H9 (cell line): ENCODE measurements around the gene STMN3. TPM values are rescaled to one million over a fixed set of nuclear protein-coding genes. Genes with fewer than 3 reads are reported as not detected.
"Not testable (repeated sequence)": the region's sequence is repeated elsewhere in the genome, so short reads cannot be mapped to it uniquely, and the experiment has no call there.

Experiments
- DNase-seq: peaks from one replicate; pipeline ENCODE4 v3.0.0-alpha.2; 2017
- H2AFZ ChIP-seq: one replicate; pipeline ENCODE4 v1.6.1; 2013; ENCODE audit warnings: mild to moderate bottlenecking, low read length, control low read depth, moderate library complexity
- H2AK5ac ChIP-seq: 2 replicates; pipeline ENCODE4 v1.6.1; 2013; ENCODE audit warnings: low read length, control low read depth, mixed read lengths; ENCODE audit not compliant: insufficient read length
- H2BK120ac ChIP-seq: one replicate; pipeline ENCODE4 v1.6.1; 2013; ENCODE audit warnings: low read depth, mild to moderate bottlenecking, low read length, control low read depth, inconsistent platforms; ENCODE audit not compliant: poor library complexity, severe bottlenecking
- H2BK12ac ChIP-seq: 2 replicates; pipeline ENCODE4 v1.6.1; 2013; ENCODE audit warnings: low read length, control low read depth, mixed read lengths, low read depth; ENCODE audit not compliant: insufficient read length
- H2BK15ac ChIP-seq: 2 replicates; pipeline ENCODE4 v1.6.1; 2013; ENCODE audit warnings: low read depth, low read length, control low read depth
- H2BK20ac ChIP-seq: one replicate; pipeline ENCODE4 v1.6.1; 2013; ENCODE audit warnings: low read depth, mild to moderate bottlenecking, low read length, control low read depth, inconsistent platforms; ENCODE audit not compliant: poor library complexity, severe bottlenecking
- H2BK5ac ChIP-seq: 2 replicates; pipeline ENCODE4 v1.6.1; 2013; ENCODE audit warnings: low read length, control low read depth, mixed read lengths; ENCODE audit not compliant: insufficient read length
- H3K14ac ChIP-seq: 2 replicates; pipeline ENCODE4 v1.6.1; 2013; ENCODE audit warnings: low read length, control low read depth; ENCODE audit not compliant: insufficient read depth
- H3K18ac ChIP-seq: 2 replicates; pipeline ENCODE4 v1.6.1; 2013; ENCODE audit warnings: low read depth, mild to moderate bottlenecking, mixed read lengths, low read length, control low read depth; ENCODE audit not compliant: insufficient read length
- H3K23ac ChIP-seq: 2 replicates; pipeline ENCODE4 v1.6.1; 2013; ENCODE audit warnings: low read length, control low read depth, mixed read lengths, low read depth; ENCODE audit not compliant: insufficient read length
- H3K23me2 ChIP-seq: 2 replicates; pipeline ENCODE4 v1.6.1; 2013; ENCODE audit warnings: low read depth, mild to moderate bottlenecking, mixed read lengths, low read length, control low read depth; ENCODE audit not compliant: insufficient read length, poor library complexity, severe bottlenecking
- H3K27ac ChIP-seq: 2 replicates; pipeline ENCODE4 v1.5.1; 2013; ENCODE audit warnings: low read length, control low read depth, mixed read lengths, low read depth; ENCODE audit not compliant: insufficient read length
- H3K27me3 ChIP-seq: 2 replicates; pipeline ENCODE4 v1.6.1; 2013; ENCODE audit warnings: low read length, control low read depth, inconsistent platforms; ENCODE audit not compliant: insufficient read depth
- H3K4ac ChIP-seq: 2 replicates; pipeline ENCODE4 v1.6.1; 2013; ENCODE audit warnings: low read depth, mild to moderate bottlenecking, control low read depth, inconsistent platforms, low read length, moderate library complexity
- H3K4me1 ChIP-seq: 2 replicates; pipeline ENCODE4 v1.6.1; 2013; ENCODE audit warnings: low read length, control low read depth, inconsistent platforms; ENCODE audit not compliant: insufficient read depth
- H3K4me2 ChIP-seq: 2 replicates; pipeline ENCODE4 v1.6.1; 2013; ENCODE audit warnings: low read length, control low read depth, mixed read lengths; ENCODE audit not compliant: insufficient read length, insufficient read depth
- H3K56ac ChIP-seq: 2 replicates; pipeline ENCODE4 v1.6.1; 2013; ENCODE audit warnings: low read depth, mild to moderate bottlenecking, mixed read lengths, low read length, control low read depth; ENCODE audit not compliant: insufficient read length
- H3K79me1 ChIP-seq: 2 replicates; pipeline ENCODE4 v1.6.1; 2013; ENCODE audit warnings: low read depth, mild to moderate bottlenecking, moderate library complexity, low read length, control low read depth, inconsistent platforms; ENCODE audit not compliant: insufficient read depth, poor library complexity, severe bottlenecking
- H3K79me2 ChIP-seq: 2 replicates; pipeline ENCODE4 v1.6.1; 2013; ENCODE audit warnings: low read length, control low read depth, inconsistent platforms; ENCODE audit not compliant: insufficient read depth
- H3K9ac ChIP-seq: 2 replicates; pipeline ENCODE4 v1.6.1; 2013; ENCODE audit warnings: low read length, control low read depth, mixed read lengths; ENCODE audit not compliant: insufficient read length; ENCODE audit errors: extremely low read depth
- H3K9me3 ChIP-seq: one replicate; pipeline ENCODE4 v1.6.1; 2013; ENCODE audit warnings: low read depth, low read length, inconsistent platforms; ENCODE audit not compliant: control insufficient read depth
- H3T11ph ChIP-seq: one replicate; pipeline ENCODE4 v1.6.1; 2013; ENCODE audit warnings: mild to moderate bottlenecking, low read length, control low read depth, inconsistent platforms
- H4K20me1 ChIP-seq: one replicate; pipeline ENCODE4 v1.6.1; 2013; ENCODE audit not compliant: control insufficient read depth, insufficient read length, insufficient read depth
- H4K5ac ChIP-seq: 2 replicates; pipeline ENCODE4 v1.6.1; 2013; ENCODE audit warnings: low read depth, mild to moderate bottlenecking, mixed read lengths, low read length, control low read depth; ENCODE audit not compliant: insufficient read length
- H4K8ac ChIP-seq: replicated peaks from 2 replicates; pipeline ENCODE4 v1.6.1; 2013; ENCODE audit warnings: low read length, control low read depth, mixed read lengths, low read depth; ENCODE audit not compliant: insufficient read length
- H4K91ac ChIP-seq: 2 replicates; pipeline ENCODE4 v1.6.1; 2013; ENCODE audit warnings: low read depth, mild to moderate bottlenecking, moderate library complexity, mixed read lengths, low read length, control low read depth; ENCODE audit not compliant: insufficient read length
- H3K27ac Mint-ChIP-seq, 3 experiments: 2 replicates in 2 of 3; 3 replicates in 1 of 3; pipeline ENCODE4 v1.8.0; 2020 to 2021; ENCODE audit warnings: mixed read lengths in 3 of 3, mild to moderate bottlenecking in 1 of 3, moderate library complexity in 1 of 3
- H3K27me3 Mint-ChIP-seq: 2 replicates; pipeline ENCODE4 v1.8.0; 2021; ENCODE audit warnings: low read depth, mild to moderate bottlenecking, moderate library complexity, mixed read lengths
- H3K36me3 Mint-ChIP-seq, 3 experiments: 2 replicates in 2 of 3; 3 replicates in 1 of 3; pipeline ENCODE4 v1.8.0; 2020 to 2021; ENCODE audit warnings: low read depth in 3 of 3, mixed read lengths in 3 of 3; ENCODE audit not compliant: insufficient read depth in 1 of 3
- H3K4me1 Mint-ChIP-seq, 2 experiments: 2 replicates each; pipeline ENCODE4 v1.8.0; 2020; ENCODE audit warnings: mixed read lengths in 2 of 2
- H3K4me3 Mint-ChIP-seq, 2 experiments: 2 replicates in 1 of 2; 3 replicates in 1 of 2; pipeline ENCODE4 v1.8.0; 2020 to 2021; ENCODE audit warnings: mild to moderate bottlenecking in 2 of 2, mixed read lengths in 2 of 2, moderate library complexity in 1 of 2
- H3K9me3 Mint-ChIP-seq, 2 experiments: 2 replicates in 1 of 2; 3 replicates in 1 of 2; pipeline ENCODE4 v1.8.0; 2020; ENCODE audit warnings: mild to moderate bottlenecking in 2 of 2, mixed read lengths in 2 of 2, moderate library complexity in 1 of 2
- WGBS: extraction: QIAGEN DNeasy Blood & Tissue Kit; methylation state at CpG from one replicate; pipeline ENCODE4 v1.1.7; 2013; ENCODE audit warnings: missing lambda C conversion rate, low lambda C conversion rate, mixed read lengths; ENCODE audit not compliant: insufficient read length; ENCODE audit errors: extremely low coverage; 5-methylcytosine and 5-hydroxymethylcytosine counted together
- total RNA-seq: library from RNA; stranded (reverse); gene quantifications from 2 replicates; pipeline ENCODE4 v1.2.1, GENCODE V29; 2021
- TF ChIP-seq, protein P1 (sequence below): fragments of 200-600 bp; sonication (generic); conservative IDR thresholded peaks from 3 replicates; pipeline ENCODE4 v1.8.0; 2021; ENCODE audit warnings: antibody characterized with exemption, mild to moderate bottlenecking

The STMN3 gene
- total RNA-seq, 1 experiment from 2014 or later, result 54.0 TPM

DNA sequence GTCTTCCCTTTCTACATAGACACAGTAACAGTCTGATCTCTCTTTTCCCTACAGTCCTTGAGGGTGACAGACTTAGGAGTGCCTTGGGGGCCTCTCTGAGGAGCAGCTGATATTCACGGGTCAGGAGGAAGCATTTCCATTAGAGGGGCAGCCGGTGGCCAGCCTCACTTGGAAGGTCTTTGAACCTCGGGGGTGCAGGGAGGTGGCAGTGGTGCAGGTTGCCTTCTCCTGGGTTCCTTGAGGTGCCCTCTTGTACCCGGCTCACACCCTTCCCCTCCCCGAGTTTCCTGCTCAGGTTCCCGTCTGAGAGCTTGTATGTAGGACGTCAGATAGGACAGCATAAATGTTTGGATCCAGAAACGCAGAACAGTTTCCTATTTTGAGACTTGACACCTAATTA is 7.4 kb upstream of the STMN3 start:
- peaks cover 12 to 37% (median 29%) of the 10 kb centered on the region in 3 experiments for H3K36me3 Mint-ChIP-seq
- Histone ChIP-seq H3K14ac (no peak overlapping the region), H2AFZ (no peak overlapping the region), H3K27ac (no peak overlapping the region), H3K9ac (no peak overlapping the region), H4K8ac (no peak overlapping the region), H2BK5ac (no peak overlapping the region), H2BK120ac (no peak overlapping the region), H3K79me1 (no peaks in the 10 kb centered on the region), H3K56ac (no peak overlapping the region), H3K4me2 (no peak overlapping the region), H3K18ac (no peak overlapping the region), H4K20me1 (no peaks in the 10 kb centered on the region), H2BK12ac (no peak overlapping the region), H4K91ac (no peak overlapping the region), H2BK20ac (no peak overlapping the region), H3K23me2 (peaks cover 7% of the 10 kb centered on the region), H3K79me2 (no peaks in the 10 kb centered on the region), H3T11ph (no peak overlapping the region), H2AK5ac (no peak overlapping the region), H4K5ac (no peak overlapping the region), H3K4me1 (no peaks in the 10 kb centered on the region; the same call in 1 of the 2 replicates), H2BK15ac (no peak overlapping the region), H3K4ac (no peak overlapping the region), H3K27me3 (no peaks in the 10 kb centered on the region; the same call in 1 of the 2 replicates), H3K9me3 (no peaks in the 10 kb centered on the region), H3K23ac (no peak overlapping the region)
- peaks cover 7 to 20% of the 10 kb centered on the region in 2 experiments for H3K4me1 Mint-ChIP-seq
- H3K27me3 Mint-ChIP-seq, result no peaks in the 10 kb centered on the region
- TF ChIP-seq, protein P1, sequence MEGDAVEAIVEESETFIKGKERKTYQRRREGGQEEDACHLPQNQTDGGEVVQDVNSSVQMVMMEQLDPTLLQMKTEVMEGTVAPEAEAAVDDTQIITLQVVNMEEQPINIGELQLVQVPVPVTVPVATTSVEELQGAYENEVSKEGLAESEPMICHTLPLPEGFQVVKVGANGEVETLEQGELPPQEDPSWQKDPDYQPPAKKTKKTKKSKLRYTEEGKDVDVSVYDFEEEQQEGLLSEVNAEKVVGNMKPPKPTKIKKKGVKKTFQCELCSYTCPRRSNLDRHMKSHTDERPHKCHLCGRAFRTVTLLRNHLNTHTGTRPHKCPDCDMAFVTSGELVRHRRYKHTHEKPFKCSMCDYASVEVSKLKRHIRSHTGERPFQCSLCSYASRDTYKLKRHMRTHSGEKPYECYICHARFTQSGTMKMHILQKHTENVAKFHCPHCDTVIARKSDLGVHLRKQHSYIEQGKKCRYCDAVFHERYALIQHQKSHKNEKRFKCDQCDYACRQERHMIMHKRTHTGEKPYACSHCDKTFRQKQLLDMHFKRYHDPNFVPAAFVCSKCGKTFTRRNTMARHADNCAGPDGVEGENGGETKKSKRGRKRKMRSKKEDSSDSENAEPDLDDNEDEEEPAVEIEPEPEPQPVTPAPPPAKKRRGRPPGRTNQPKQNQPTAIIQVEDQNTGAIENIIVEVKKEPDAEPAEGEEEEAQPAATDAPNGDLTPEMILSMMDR, result no peak
- no peak for DNase-seq
- H3K9me3 Mint-ChIP-seq, result no peaks in the 10 kb centered on the region
- no CpG with 5 or more reads among the region's 8 CpGs for WGBS
- H3K27ac Mint-ChIP-seq, result no peak overlapping the region
- H3K4me3 Mint-ChIP-seq, result peak overlapping the region; percentile 17 to 38; a peak in 3 of 5 replicates

GRCh38 chr20:63660174-63660573 is 7.0 kb upstream of the STMN3 start:
- H4K91ac ChIP-seq, H4K5ac ChIP-seq, H2AFZ ChIP-seq, H2BK5ac ChIP-seq, H3K27ac Mint-ChIP-seq, H3K27ac ChIP-seq, H3K27me3 Mint-ChIP-seq, DNase-seq, H2BK12ac ChIP-seq, H3K23ac ChIP-seq, H3K9me3 ChIP-seq, H4K8ac ChIP-seq, H3K4me2 ChIP-seq, H3K18ac ChIP-seq, H3T11ph ChIP-seq, H3K14ac ChIP-seq, H2BK120ac ChIP-seq, H3K79me1 ChIP-seq, H3K4me1 ChIP-seq, H3K79me2 ChIP-seq, H3K56ac ChIP-seq, H2BK20ac ChIP-seq, H3K23me2 ChIP-seq, H4K20me1 ChIP-seq, H3K27me3 ChIP-seq, H3K9ac ChIP-seq, H2BK15ac ChIP-seq, H3K4ac ChIP-seq, H2AK5ac ChIP-seq, H3K9me3 Mint-ChIP-seq: not testable (repeated sequence)
- Mint-ChIP-seq H3K4me1 (peaks cover 7 to 20% of the 10 kb centered on the region in 2 experiments), H3K4me3 (peak overlapping the region; percentile 95 to 97; a peak in 4 of 5 replicates), H3K36me3 (peaks cover 12 to 36% (median 29%) of the 10 kb centered on the region in 3 experiments)
- no CpG with 5 or more reads among the region's 10 CpGs for WGBS
